ENCODE results near the gene CPLANE2. TPM values are rescaled to one million over a fixed set of nuclear protein-coding genes. Genes with fewer than 3 reads are reported as not detected.

The CPLANE2 gene
- total and polyA plus RNA-seq, 3 experiments from 2014 or later: 2.6 to 5.6 (median 5.2) TPM

DNA sequence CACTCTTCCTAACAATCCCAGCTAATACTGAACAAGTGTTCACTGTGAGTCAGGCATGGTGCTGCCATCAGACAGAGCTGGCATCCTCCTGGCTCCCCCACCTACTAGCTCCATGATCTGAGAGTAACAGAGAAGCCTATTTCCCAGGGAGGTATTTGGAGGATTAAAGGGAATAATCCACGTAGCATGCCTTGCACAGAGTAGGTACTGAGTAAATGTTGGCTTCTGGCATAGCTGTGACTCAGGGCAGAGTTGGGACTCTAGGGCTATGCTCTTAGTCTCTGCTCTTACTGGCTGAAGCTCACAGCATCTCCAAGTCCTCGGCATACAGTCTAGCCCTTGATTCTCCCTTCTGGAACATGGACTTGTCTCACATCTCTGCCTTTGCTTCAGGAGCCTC is 32.8 kb downstream of the CPLANE2 start:
- POLR2A ChIA-PET: no interaction called here
- Histone ChIP-seq H3K4me3 (ENCODE audit: low read length) (no peak overlapping the region), H3K27me3 (ENCODE audit: insufficient read depth, low read length, poor library complexity, severe bottlenecking) (no peaks in the 10 kb centered on the region), H3K36me3 (ENCODE audit: insufficient read depth, low read length) (peaks cover 4% of the 10 kb centered on the region), H3K9me3 (ENCODE audit: low read length) (no peaks in the 10 kb centered on the region), H3K27ac (ENCODE audit: low read depth, low read length) (no peak overlapping the region), H3K4me1 (ENCODE audit: insufficient read depth, low read length) (peaks cover 16% of the 10 kb centered on the region)
- H3K4me1 Mint-ChIP-seq: peaks cover 15 to 18% (median 17%) of the 10 kb centered on the region in 3 donors
- H3K4me3 Mint-ChIP-seq: peak overlapping the region in 1 of 7 donors; percentile 33
- peaks cover 0 to 27% (median 12%) of the 10 kb centered on the region in 3 donors for H3K36me3 Mint-ChIP-seq
- no peaks in the 10 kb centered on the region for H3K27me3 Mint-ChIP-seq
- no peak for DNase-seq
- CTCF ChIA-PET: interaction anchor here (0.9 to 3.1 kb wide), 5 partner anchors 16 to 126 kb away, joined by 3 to 15 read pairs (median 4); no protein-coding TSS in a partner anchor
- peak overlapping the region in 4 of 8 donors; percentile 51 to 74 (median 65) for H3K27ac Mint-ChIP-seq
- no peaks in the 10 kb centered on the region for H3K9me3 Mint-ChIP-seq

DNA sequence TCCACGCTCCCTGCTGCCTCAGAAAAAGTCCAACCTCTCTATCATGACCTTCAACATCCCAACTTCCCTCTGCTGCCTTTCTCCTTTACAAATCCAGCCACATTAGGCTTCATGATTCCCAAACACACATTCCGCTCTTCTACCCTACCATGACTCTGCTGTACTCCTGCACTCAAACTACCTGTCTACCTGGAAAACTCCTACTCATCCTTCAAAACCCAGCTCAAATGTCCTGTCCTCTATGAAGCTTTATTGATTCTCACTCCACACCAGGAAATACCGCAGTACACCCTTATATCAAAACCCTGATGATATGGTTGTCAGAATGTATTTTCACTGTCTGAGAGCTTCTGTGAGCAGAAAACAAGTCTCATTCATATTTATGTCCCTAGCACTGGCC is 33.4 kb downstream of the CPLANE2 start:
- Histone ChIP-seq H3K9me3 (ENCODE audit: low read length) (no peaks in the 10 kb centered on the region), H3K27me3 (ENCODE audit: insufficient read depth, low read length, poor library complexity, severe bottlenecking) (no peaks in the 10 kb centered on the region), H3K4me1 (ENCODE audit: insufficient read depth, low read length) (peaks cover 16% of the 10 kb centered on the region), H3K27ac (ENCODE audit: low read depth, low read length) (no peak overlapping the region), H3K36me3 (ENCODE audit: insufficient read depth, low read length) (peaks cover 4% of the 10 kb centered on the region), H3K4me3 (ENCODE audit: low read length) (no peak overlapping the region)
- CTCF ChIA-PET: interaction anchor here (3.0 to 3.1 kb wide), 2 partner anchors 40 to 125 kb away, joined by 12 to 15 read pairs; no protein-coding TSS in a partner anchor
- Mint-ChIP-seq H3K27ac (peak overlapping the region in 4 of 8 donors; percentile 24 to 82 (median 52)), H3K4me1 (peaks cover 15 to 18% (median 17%) of the 10 kb centered on the region in 3 donors), H3K4me3 (peak overlapping the region in 1 of 7 donors; percentile 6), H3K9me3 (no peaks in the 10 kb centered on the region), H3K36me3 (peaks cover 0 to 30% (median 15%) of the 10 kb centered on the region in 3 donors), H3K27me3 (no peaks in the 10 kb centered on the region)
- POLR2A ChIA-PET: no interaction called here
- DNase-seq: no peak

DNA sequence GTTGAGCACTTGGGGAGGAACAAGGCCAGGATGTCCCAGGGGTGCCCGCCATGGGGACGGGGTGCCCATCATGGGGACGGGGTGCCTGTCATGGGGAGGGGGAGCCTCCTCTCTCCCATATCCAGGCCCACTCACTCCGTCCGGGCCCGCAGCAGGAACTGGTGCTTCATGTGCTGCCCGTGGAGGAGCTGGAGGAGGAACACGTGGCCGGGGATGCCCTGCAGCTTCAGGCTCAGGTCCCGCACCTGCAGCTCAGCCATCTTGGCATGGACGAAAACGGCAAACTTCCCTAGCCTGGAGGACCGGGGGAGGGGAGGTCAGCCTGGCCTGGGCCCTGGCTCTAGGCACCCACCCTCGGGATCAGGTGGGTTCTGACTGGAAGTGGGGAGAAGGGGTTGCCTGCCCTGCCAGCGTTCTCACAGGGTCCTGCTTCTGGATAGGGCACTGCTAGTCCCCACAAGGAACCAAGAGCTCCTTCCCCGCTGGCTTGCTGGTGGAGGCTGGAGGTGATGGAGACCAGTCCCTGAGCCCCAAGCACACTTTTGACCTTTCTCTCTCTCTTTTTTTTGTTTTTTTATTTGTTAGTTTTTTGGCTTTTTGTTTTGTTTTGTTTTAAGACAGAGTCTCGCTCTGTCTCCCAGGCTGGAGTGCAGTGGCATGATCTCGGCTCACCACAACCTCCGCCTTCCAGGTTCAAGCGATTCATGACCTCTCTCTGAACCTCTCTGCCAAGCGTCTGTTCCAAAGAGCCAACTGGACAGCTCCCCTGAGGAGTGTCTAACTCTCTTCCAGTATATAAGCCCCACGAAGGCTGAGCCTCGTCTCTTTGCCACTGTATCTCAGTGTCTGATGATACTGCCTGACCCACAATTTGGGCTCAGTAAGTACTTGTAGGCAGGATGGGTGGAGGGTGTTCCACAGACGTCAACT is 34.4 kb downstream of the CPLANE2 start:
- CTCF ChIA-PET: interaction anchor here (3.1 kb wide), 1 partner anchor 41 kb away, joined by 12 read pairs; no protein-coding TSS in a partner anchor
- Histone ChIP-seq H3K4me3 (ENCODE audit: low read length) (no peak overlapping the region), H3K36me3 (ENCODE audit: insufficient read depth, low read length) (peaks cover 4% of the 10 kb centered on the region), H3K9me3 (ENCODE audit: low read length) (no peaks in the 10 kb centered on the region), H3K27me3 (ENCODE audit: insufficient read depth, low read length, poor library complexity, severe bottlenecking) (no peaks in the 10 kb centered on the region), H3K27ac (ENCODE audit: low read depth, low read length) (no peak overlapping the region), H3K4me1 (ENCODE audit: insufficient read depth, low read length) (peaks cover 15% of the 10 kb centered on the region)
- Mint-ChIP-seq H3K4me3 (no peak overlapping the region), H3K27ac (peak overlapping the region in 2 of 8 donors; percentile 51 to 67), H3K36me3 (peaks cover 0 to 34% (median 15%) of the 10 kb centered on the region in 3 donors), H3K4me1 (peaks cover 15 to 18% (median 17%) of the 10 kb centered on the region in 3 donors), H3K27me3 (no peaks in the 10 kb centered on the region), H3K9me3 (no peaks in the 10 kb centered on the region)
- DNase-seq: no peak
- POLR2A ChIA-PET: no interaction called here

DNA sequence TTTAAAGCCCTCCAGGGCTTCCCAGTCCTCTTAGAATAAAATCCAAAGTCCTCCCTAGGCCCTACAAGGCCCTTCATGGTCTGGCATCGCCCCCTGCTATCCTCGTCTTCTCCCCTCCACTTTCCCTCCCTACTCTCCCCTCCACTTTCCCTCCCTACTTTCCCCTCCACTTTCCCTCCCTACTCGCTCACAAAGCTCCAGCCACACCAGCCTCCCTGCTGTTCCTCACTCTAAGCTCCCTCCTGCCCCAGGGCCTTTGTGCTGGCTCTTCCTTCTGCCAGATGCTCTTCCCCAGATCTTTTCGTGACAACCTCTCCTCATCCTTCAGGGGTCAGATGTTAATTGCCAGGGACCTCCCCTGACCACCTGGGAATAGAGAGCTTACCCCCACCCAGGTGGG is 37.3 kb downstream of the CPLANE2 start:
- no peaks in the 10 kb centered on the region for H3K9me3 Mint-ChIP-seq
- H3K36me3 Mint-ChIP-seq: peaks cover 0 to 31% (median 15%) of the 10 kb centered on the region in 3 donors
- no peaks in the 10 kb centered on the region for H3K9me3 ChIP-seq (ENCODE audit: low read length)
- DNase-seq: no peak
- H3K36me3 ChIP-seq (ENCODE audit: insufficient read depth, low read length): peaks cover 4% of the 10 kb centered on the region
- no peak overlapping the region for H3K4me3 ChIP-seq (ENCODE audit: low read length)
- H3K27ac ChIP-seq (ENCODE audit: low read depth, low read length): no peak overlapping the region
- no peaks in the 10 kb centered on the region for H3K27me3 ChIP-seq (ENCODE audit: insufficient read depth, low read length, poor library complexity, severe bottlenecking)
- POLR2A ChIA-PET: interaction anchor here (0.6 kb wide), 1 partner anchor 38 kb away, joined by 5 read pairs; no protein-coding TSS in a partner anchor
- H3K27me3 Mint-ChIP-seq: no peaks in the 10 kb centered on the region
- no peak overlapping the region for H3K4me3 Mint-ChIP-seq
- H3K4me1 Mint-ChIP-seq: peaks cover 4 to 11% (median 11%) of the 10 kb centered on the region in 3 donors
- peak overlapping the region in 3 of 8 donors; percentile 25 to 87 (median 68) for H3K27ac Mint-ChIP-seq
- H3K4me1 ChIP-seq (ENCODE audit: insufficient read depth, low read length): no peaks in the 10 kb centered on the region
- CTCF ChIA-PET: interaction anchor here (0.7 to 2.4 kb wide), 5 partner anchors 13 to 444 kb away, joined by 3 to 7 read pairs (median 3); no protein-coding TSS in a partner anchor

DNA sequence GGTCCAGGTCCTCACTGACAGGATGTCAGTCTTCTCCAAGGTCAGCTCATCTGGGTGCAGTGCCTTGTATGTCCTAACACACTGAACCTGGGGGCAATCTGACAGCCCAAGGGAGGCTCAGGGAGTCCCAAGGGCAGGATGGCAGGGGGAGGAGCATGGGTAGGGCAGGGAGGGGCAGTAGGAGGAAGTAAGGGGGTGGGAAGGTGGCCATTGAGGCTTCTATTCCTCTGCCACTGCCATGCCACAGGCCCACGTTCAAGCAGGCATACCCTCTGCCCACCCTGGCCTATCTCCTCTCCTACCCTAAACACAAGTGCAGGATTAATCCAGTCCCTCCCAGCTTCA is 37.9 kb downstream of the CPLANE2 start:
- H3K36me3 Mint-ChIP-seq: peaks cover 0 to 31% (median 14%) of the 10 kb centered on the region in 3 donors
- CTCF ChIA-PET: interaction anchor here (1.4 to 2.4 kb wide), 3 partner anchors 12 to 120 kb away, joined by 3 to 7 read pairs (median 5); no protein-coding TSS in a partner anchor

DNA sequence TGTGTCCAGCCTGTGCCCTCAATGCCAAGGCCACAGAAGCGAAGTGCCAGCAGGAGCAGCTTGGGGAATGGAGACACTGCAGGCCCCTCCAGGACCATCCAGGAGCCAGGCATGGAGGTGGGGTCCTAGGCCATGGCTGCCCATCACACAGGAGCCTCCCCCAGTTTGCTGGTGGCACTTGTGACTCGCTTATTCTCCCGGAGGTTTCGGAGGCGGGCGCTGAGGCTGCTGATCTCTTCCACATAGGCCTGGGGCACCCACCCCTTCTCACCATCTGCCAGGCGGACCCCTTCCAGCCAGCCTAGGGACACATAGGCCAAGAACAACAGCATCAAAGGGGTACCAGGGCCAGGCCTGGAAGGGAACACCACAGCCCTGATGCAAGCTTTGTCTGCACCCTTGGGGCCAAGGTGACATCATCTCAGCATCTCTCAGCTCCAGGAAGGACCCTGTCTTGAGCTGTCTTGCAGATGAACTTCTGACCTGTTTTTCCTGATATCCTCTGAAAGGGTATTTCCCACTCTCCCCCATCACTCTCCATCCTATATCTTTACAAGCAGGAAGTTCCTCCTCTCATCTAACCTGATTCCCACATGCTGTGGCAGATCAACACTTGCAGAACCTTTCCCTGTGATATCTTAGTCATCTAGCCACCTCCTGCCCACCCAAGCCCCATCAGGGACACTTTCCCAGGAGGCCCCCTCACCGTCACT is 38.4 kb downstream of the CPLANE2 start:
- Histone ChIP-seq H3K27me3 (ENCODE audit: insufficient read depth, low read length, poor library complexity, severe bottlenecking) (no peaks in the 10 kb centered on the region), H3K27ac (ENCODE audit: low read depth, low read length) (no peak overlapping the region), H3K9me3 (ENCODE audit: low read length) (no peaks in the 10 kb centered on the region), H3K4me1 (ENCODE audit: insufficient read depth, low read length) (no peaks in the 10 kb centered on the region), H3K4me3 (ENCODE audit: low read length) (no peak overlapping the region), H3K36me3 (ENCODE audit: insufficient read depth, low read length) (peaks cover 2% of the 10 kb centered on the region)
- no peak overlapping the region for H3K4me3 Mint-ChIP-seq
- H3K36me3 Mint-ChIP-seq: peaks cover 0 to 28% (median 11%) of the 10 kb centered on the region in 3 donors
- CTCF ChIA-PET: interaction anchor here (1.4 to 2.4 kb wide), 3 partner anchors 12 to 120 kb away, joined by 3 to 7 read pairs (median 5); no protein-coding TSS in a partner anchor
- H3K27ac Mint-ChIP-seq: peak overlapping the region in 4 of 8 donors; percentile 40 to 74 (median 45)
- POLR2A ChIA-PET: no interaction called here
- H3K9me3 Mint-ChIP-seq: no peaks in the 10 kb centered on the region
- no peaks in the 10 kb centered on the region for H3K27me3 Mint-ChIP-seq
- peaks cover 2 to 9% (median 8%) of the 10 kb centered on the region in 3 donors for H3K4me1 Mint-ChIP-seq
- no peak for DNase-seq

More for the DNA sequence above, 37.9 kb downstream of the CPLANE2 start:
- Histone ChIP-seq H3K27ac (ENCODE audit: low read depth, low read length) (no peak overlapping the region), H3K4me3 (ENCODE audit: low read length) (no peak overlapping the region), H3K4me1 (ENCODE audit: insufficient read depth, low read length) (no peaks in the 10 kb centered on the region), H3K27me3 (ENCODE audit: insufficient read depth, low read length, poor library complexity, severe bottlenecking) (no peaks in the 10 kb centered on the region), H3K36me3 (ENCODE audit: insufficient read depth, low read length) (peaks cover 4% of the 10 kb centered on the region), H3K9me3 (ENCODE audit: low read length) (no peaks in the 10 kb centered on the region)
- Mint-ChIP-seq H3K9me3 (no peaks in the 10 kb centered on the region), H3K4me3 (no peak overlapping the region), H3K27me3 (no peaks in the 10 kb centered on the region), H3K4me1 (peaks cover 2 to 11% (median 11%) of the 10 kb centered on the region in 3 donors), H3K27ac (peak overlapping the region in 4 of 8 donors; percentile 25 to 87 (median 62))
- no peak for DNase-seq
- POLR2A ChIA-PET: no interaction called here

DNA sequence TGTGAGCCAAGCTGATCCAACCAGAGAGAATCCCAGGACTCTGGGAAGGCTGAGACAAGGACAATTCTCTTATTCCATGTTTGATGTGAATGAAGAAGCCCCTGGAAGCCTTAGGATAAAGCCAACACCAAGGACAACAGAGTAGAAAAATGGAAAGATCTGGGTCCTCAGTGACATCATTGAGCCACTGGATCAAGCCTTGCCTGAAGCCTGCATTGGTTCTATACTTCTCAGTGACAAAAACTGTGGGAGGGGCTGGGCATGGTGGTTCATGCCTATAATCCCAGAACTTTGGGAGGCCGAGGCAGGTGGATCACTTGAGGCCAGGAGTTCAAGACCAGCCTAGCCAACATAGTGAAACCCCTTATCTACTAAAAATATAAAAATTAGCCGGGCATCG is 40.1 kb downstream of the CPLANE2 start:
- no peaks in the 10 kb centered on the region for H3K4me1 ChIP-seq (ENCODE audit: insufficient read depth, low read length)
- no peak overlapping the region for H3K27ac ChIP-seq (ENCODE audit: low read depth, low read length)
- ChIA-PET POLR2A (no interaction called here), CTCF (no interaction called here)
- H3K27me3 ChIP-seq (ENCODE audit: insufficient read depth, low read length, poor library complexity, severe bottlenecking): no peaks in the 10 kb centered on the region
- no peak overlapping the region for H3K4me3 ChIP-seq (ENCODE audit: low read length)
- no peak for DNase-seq
- no peaks in the 10 kb centered on the region for H3K9me3 ChIP-seq (ENCODE audit: low read length)
- Mint-ChIP-seq H3K27ac (no peak overlapping the region), H3K36me3 (peaks cover 0 to 18% (median 3%) of the 10 kb centered on the region in 3 donors), H3K4me3 (no peak overlapping the region), H3K9me3 (no peaks in the 10 kb centered on the region), H3K4me1 (peaks cover 0 to 2% (median 1%) of the 10 kb centered on the region in 3 donors), H3K27me3 (peaks cover 0 to 1% of the 10 kb centered on the region in 2 donors)
- no peaks in the 10 kb centered on the region for H3K36me3 ChIP-seq (ENCODE audit: insufficient read depth, low read length)

All from CD8-positive, alpha-beta memory T cell (primary cell).